Measurements from ENCODE around the gene RIMBP2.

GRCh38 chr12:130625201-130625600 lies 90.9 kb downstream of the RIMBP2 start:
- TF ChIP-seq, protein P1, sequence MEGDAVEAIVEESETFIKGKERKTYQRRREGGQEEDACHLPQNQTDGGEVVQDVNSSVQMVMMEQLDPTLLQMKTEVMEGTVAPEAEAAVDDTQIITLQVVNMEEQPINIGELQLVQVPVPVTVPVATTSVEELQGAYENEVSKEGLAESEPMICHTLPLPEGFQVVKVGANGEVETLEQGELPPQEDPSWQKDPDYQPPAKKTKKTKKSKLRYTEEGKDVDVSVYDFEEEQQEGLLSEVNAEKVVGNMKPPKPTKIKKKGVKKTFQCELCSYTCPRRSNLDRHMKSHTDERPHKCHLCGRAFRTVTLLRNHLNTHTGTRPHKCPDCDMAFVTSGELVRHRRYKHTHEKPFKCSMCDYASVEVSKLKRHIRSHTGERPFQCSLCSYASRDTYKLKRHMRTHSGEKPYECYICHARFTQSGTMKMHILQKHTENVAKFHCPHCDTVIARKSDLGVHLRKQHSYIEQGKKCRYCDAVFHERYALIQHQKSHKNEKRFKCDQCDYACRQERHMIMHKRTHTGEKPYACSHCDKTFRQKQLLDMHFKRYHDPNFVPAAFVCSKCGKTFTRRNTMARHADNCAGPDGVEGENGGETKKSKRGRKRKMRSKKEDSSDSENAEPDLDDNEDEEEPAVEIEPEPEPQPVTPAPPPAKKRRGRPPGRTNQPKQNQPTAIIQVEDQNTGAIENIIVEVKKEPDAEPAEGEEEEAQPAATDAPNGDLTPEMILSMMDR (conservative IDR thresholded peaks at IDR 0.05 in 1 of 2, IDR thresholded peaks at IDR 0.05 in 1 of 2; ENCODE audit: extremely low read depth in 1 of 2, insufficient read depth in 1 of 2, low read depth in 1 of 2, low read length in 2 of 2), result no peak
- no peak for TF ChIP-seq EZH2 (IDR thresholded peaks at IDR 0.05; ENCODE audit: borderline replicate concordance, low read length)
